HepG2 (cell line): ENCODE measurements around the gene CLIC3. TPM values are rescaled to one million over a fixed set of nuclear protein-coding genes. Genes with fewer than 3 reads are reported as not detected.

ENCODE experiments used
- ATAC-seq: fragments of 200-7000 bp; cut with Tn5 transposase; 3 replicates; pipeline ENCODE4 v1.9.1; 2020; ENCODE audit warnings: mild to moderate bottlenecking, moderate library complexity
- BruUV-seq: library from RNA; stranded (reverse); fragments of 400-500 nt; replicated peaks from 2 replicates; lab custom pipeline; 2021; lab: Mats Ljungman, UMichigan
- CTCF ChIA-PET: fragments of 300-600 bp; formaldehyde crosslinking; extraction: SDS; loops from one replicate; lab custom pipeline; 2021; ENCODE audit warnings: low total read pairs, inconsistent platforms, low intra/inter-chr PET ratio; lab: Yijun Ruan, JAX
- POLR2A ChIA-PET: fragments of 350-600 bp; sonication (Branson Sonifier 250); formaldehyde crosslinking; loops from one replicate; lab custom pipeline; 2020; ENCODE audit warnings: antibody characterized with exemption, inconsistent platforms; lab: Yijun Ruan, JAX
- DNase-seq: peaks from one replicate; pipeline ENCODE4 v3.0.0-alpha.2; 2015; ENCODE audit warnings: low spot score
- FAIRE-seq: peaks from 3 replicates; lab custom pipeline; 2011; peaks lifted over from hg19 to GRCh38; lab: Jason Lieb, UNC
- H2AFZ ChIP-seq: one replicate; pipeline ENCODE4 v1.6.1; 2011; ENCODE audit warnings: low read length, inconsistent platforms
- H3K27ac ChIP-seq: fragments of 300-600 bp; 3 replicates; pipeline ENCODE4 v1.8.0; 2011; ENCODE audit warnings: mixed run types, mild to moderate bottlenecking, mixed read lengths, low read length, inconsistent platforms; ENCODE audit not compliant: insufficient read depth; ENCODE audit errors: extremely low read length
- H3K27me3 ChIP-seq, 2 experiments: fragments of 200-600 bp in 1 of 2; 2 replicates in 1 of 2; 3 replicates in 1 of 2; pipeline versions ENCODE4 v1.6.0 to v1.8.0; 2011; ENCODE audit warnings: low read length in 2 of 2, mild to moderate bottlenecking in 2 of 2, moderate library complexity in 2 of 2, inconsistent platforms in 1 of 2; ENCODE audit not compliant: insufficient read depth in 2 of 2, control insufficient read depth in 1 of 2
- H3K36me3 ChIP-seq, 2 experiments: fragments of 200-600 bp in 1 of 2; replicated peaks in 1 of 2; 2 replicates in 1 of 2; 3 replicates in 1 of 2; pipeline versions ENCODE4 v1.5.1 to v1.8.0; 2011; ENCODE audit warnings: low read length in 2 of 2, inconsistent platforms in 1 of 2; ENCODE audit not compliant: insufficient read depth in 2 of 2, control insufficient read depth in 1 of 2
- H3K4me1 ChIP-seq: 2 replicates; pipeline ENCODE4 v1.5.1; 2012; ENCODE audit warnings: low read length, inconsistent platforms; ENCODE audit not compliant: insufficient read depth
- H3K4me2 ChIP-seq: 2 replicates; pipeline ENCODE4 v1.6.0; 2011; ENCODE audit warnings: low read depth, low read length, inconsistent platforms
- H3K4me3 ChIP-seq, 3 experiments: fragments of 200-600 bp in 1 of 3; sonication (generic), shearing (Covaris generic) in 1 of 3; replicated peaks in 1 of 3; 2 replicates each; pipeline ENCODE4 v1.5.1; 2011 to 2016; ENCODE audit warnings: low read length in 3 of 3, inconsistent platforms in 2 of 3, low read depth in 2 of 3, mild to moderate bottlenecking in 2 of 3, control low read depth in 1 of 3, mixed read lengths in 1 of 3; ENCODE audit not compliant: insufficient read depth in 1 of 3
- H3K79me2 ChIP-seq: one replicate; pipeline ENCODE4 v1.6.1; 2011; ENCODE audit warnings: low read length, inconsistent platforms; ENCODE audit not compliant: insufficient read depth
- H3K9ac ChIP-seq: 2 replicates; pipeline ENCODE4 v1.6.0; 2011; ENCODE audit warnings: mild to moderate bottlenecking, low read depth, low read length, inconsistent platforms; ENCODE audit not compliant: insufficient read depth
- H3K9me3 ChIP-seq: 2 replicates; pipeline ENCODE4 v1.5.1; 2012; ENCODE audit warnings: mild to moderate bottlenecking, low read length
- H4K20me1 ChIP-seq: 2 replicates; pipeline ENCODE4 v1.6.0; 2011; ENCODE audit warnings: inconsistent platforms, mild to moderate bottlenecking, low read length, moderate library complexity; ENCODE audit not compliant: insufficient read depth
- ISX ChIP-seq: sonication (generic); formaldehyde crosslinking; conservative IDR thresholded peaks from 2 replicates; pipeline ENCODE4 v1.5.0; 2020; ENCODE audit warnings: missing genetic modification reagents
- REPIN1 ChIP-seq: sonication (generic); formaldehyde crosslinking; IDR thresholded peaks from 2 replicates; pipeline ENCODE4 v1.8.0; 2022; ENCODE audit warnings: missing genetic modification reagents, low read depth, mild to moderate bottlenecking, borderline replicate concordance
- TBL1XR1 ChIP-seq: fragments of 150-350 bp; IDR thresholded peaks from 2 replicates; pipeline ENCODE4 v1.6.1; 2014; ENCODE audit warnings: borderline replicate concordance, low read length; ENCODE audit not compliant: partially characterized antibody
- U2AF1 ChIP-seq: fragments of 200-400 bp; formaldehyde crosslinking; optimal IDR thresholded peaks from 2 replicates; pipeline ENCODE3; 2017; ENCODE audit warnings: mild to moderate bottlenecking, low read depth, low read length
- ZFP90 ChIP-seq: sonication (generic); formaldehyde crosslinking; IDR thresholded peaks from 2 replicates; pipeline ENCODE4 v1.8.0; 2022; ENCODE audit warnings: missing genetic modification reagents, mild to moderate bottlenecking, inconsistent platforms, borderline replicate concordance
- ZNF605 ChIP-seq: sonication (generic); formaldehyde crosslinking; IDR thresholded peaks from 2 replicates; pipeline ENCODE4 v1.8.0; 2022; ENCODE audit warnings: mild to moderate bottlenecking, missing genetic modification reagents
- WGBS: methylation state at CpG from one replicate; pipeline ENCODE4 v1.1.6; 2017; ENCODE audit warnings: low lambda C conversion rate; 5-methylcytosine and 5-hydroxymethylcytosine counted together
- in situ Hi-C: cut with HindIII; loops from 2 replicates; pipeline ENCODE4 v1.10.0; 2017; ENCODE audit warnings: low pct_unique_long_range_greater_than_20kb; ENCODE audit not compliant: extremely low pct_ligation_motif_present
- intact Hi-C: fragments of 100-400 bp; cut with micrococcal nuclease; formaldehyde crosslinking; loops from one replicate; pipeline ENCODE4 v1.10.0; 2022; ENCODE audit not compliant: unreplicated experiment
- polyA plus RNA-seq, 8 experiments: library from polyadenylated mRNA; depleted of rRNA in 3 of 8; stranded (reverse) in 7 of 8; unstranded in 1 of 8; fragments of >200 nt; fragmentation: Illumina TruSeq in 4 of 8; extraction: Trizol in 4 of 8; gene quantifications; 2 replicates each; pipeline versions ENCODE4 v1.2.1 to v1.2.3, GENCODE V29; 2011 to 2016; ENCODE audit warnings: low read depth in 4 of 8, missing spikeins in 1 of 8, mixed read lengths in 1 of 8; ENCODE audit not compliant: insufficient read depth in 1 of 8
- total RNA-seq, 5 experiments: library from RNA; depleted of rRNA; stranded (reverse); fragments of >200 nt; fragmentation: Illumina TruSeq; extraction: Trizol; gene quantifications; 2 replicates each; pipeline ENCODE4 v1.2.3, GENCODE V29; 2016; ENCODE audit warnings: low read depth in 1 of 5
- TF ChIP-seq, protein P1 (sequence below): sonication (generic); formaldehyde crosslinking; IDR thresholded peaks from 2 replicates; pipeline ENCODE4 v1.4.0; 2020; ENCODE audit warnings: missing genetic modification reagents
- TF ChIP-seq, protein P2 (sequence below): sonication (generic); formaldehyde crosslinking; IDR thresholded peaks from 2 replicates; pipeline ENCODE4 v1.4.0; 2020; ENCODE audit warnings: mild to moderate bottlenecking, missing genetic modification reagents

CLIC3 gene
- total and polyA plus RNA-seq, 2 of the 13 experiments (the other 11 are each of a cell fraction or from before 2014, with no cell fraction given): 0.51 to 1.5 TPM

DNA sequence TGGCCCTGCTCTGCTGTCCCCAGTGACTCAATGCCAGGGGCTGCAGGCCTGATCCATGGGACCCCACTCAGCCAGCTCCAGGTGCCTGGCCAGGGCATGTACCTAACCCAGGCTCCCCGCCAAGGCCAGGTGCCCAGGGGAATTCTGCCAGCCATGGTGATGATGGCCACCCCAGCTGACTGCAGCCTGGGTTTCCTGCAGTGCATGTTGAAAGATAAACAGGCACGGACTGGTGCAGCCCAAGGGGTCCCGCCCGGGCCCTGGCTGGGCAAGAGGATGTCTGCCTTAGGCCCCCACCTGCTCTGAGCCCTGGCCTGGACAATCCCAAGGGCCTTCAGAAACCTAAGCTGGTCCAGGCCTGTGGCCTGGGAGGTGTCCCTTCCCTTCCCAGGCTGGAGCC is 30.5 kb upstream of the CLIC3 start:
- 100% methylated on average over 1 of the region's 4 CpGs for WGBS
- POLR2A ChIA-PET: interaction anchor here (1.6 kb wide), 1 partner anchor 29 kb away, joined by 3 read pairs; no protein-coding TSS in a partner anchor
- intact Hi-C loops (no loop called here), in situ Hi-C loops (no loop called here)
- Histone ChIP-seq H3K9me3 (no peaks in the 10 kb centered on the region), H3K27ac (no peak overlapping the region), H2AFZ (no peak overlapping the region), H3K79me2 (no peaks in the 10 kb centered on the region), H3K4me1 (peaks cover 86% of the 10 kb centered on the region), H3K4me3 (peak overlapping the region in 1 of 3 experiments; percentile 74; a peak in 3 of 6 replicates), H3K36me3 (no peaks in the 10 kb centered on the region), H3K9ac (peak overlapping the region; percentile 56; the same call in 1 of the 2 replicates), H4K20me1 (no peaks in the 10 kb centered on the region), H3K27me3 (peaks cover 0 to 19% of the 10 kb centered on the region in 2 experiments; a peak in 2 of 5 replicates), H3K4me2 (peak overlapping the region; percentile 84)
- FAIRE-seq (no peak), DNase-seq (no peak), ATAC-seq (no peak)
- CTCF ChIA-PET: no interaction called here
- TF ChIP-seq ISX (CRISPR knock-in tag) (no peak), ZFP90 (no peak), U2AF1 (no peak), TBL1XR1 (no peak), REPIN1 (CRISPR knock-in tag) (no peak), ZNF605 (CRISPR knock-in tag) (0 out of 2 replicates have a peak, but pooled peaks have one; percentile 35)
- no TSS peak for BruUV-seq

DNA sequence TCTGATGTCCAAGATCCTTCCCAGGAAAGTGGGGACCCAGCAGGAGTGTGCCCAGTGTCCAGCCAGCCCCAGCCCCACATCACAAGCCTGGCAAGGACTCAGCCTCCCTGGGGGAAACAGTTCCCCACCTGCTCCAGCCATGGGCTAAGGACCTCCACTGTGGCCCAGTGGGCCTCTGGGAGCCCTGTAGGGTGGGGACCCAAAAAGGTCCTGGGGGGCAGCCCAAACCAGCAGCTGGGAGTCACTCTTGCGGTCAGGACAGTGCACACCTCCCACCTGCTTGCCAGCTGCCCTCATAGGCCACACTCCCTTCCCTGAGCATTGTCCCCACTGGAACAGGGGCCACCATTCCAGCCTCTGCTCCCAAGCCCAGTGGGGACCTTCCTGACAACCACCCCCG is 30.0 kb upstream of the CLIC3 start:
- intact Hi-C loops: no loop called here
- CTCF ChIA-PET: no interaction called here
- WGBS: 67% methylated on average over 2 of the region's 2 CpGs
- H3K79me2 ChIP-seq: no peaks in the 10 kb centered on the region
- H3K27me3 ChIP-seq: peaks cover 0 to 16% of the 10 kb centered on the region in 2 experiments; a peak in 2 of 5 replicates
- no peak overlapping the region for H3K27ac ChIP-seq
- H4K20me1 ChIP-seq: no peaks in the 10 kb centered on the region
- H3K9me3 ChIP-seq: no peaks in the 10 kb centered on the region
- no peak for ATAC-seq
- no peak overlapping the region; a peak in 1 of 6 replicates for H3K4me3 ChIP-seq
- no peaks in the 10 kb centered on the region for H3K36me3 ChIP-seq
- no peak overlapping the region for H2AFZ ChIP-seq
- POLR2A ChIA-PET: no interaction called here
- in situ Hi-C loops: no loop called here
- FAIRE-seq: no peak
- H3K4me1 ChIP-seq: peaks cover 86% of the 10 kb centered on the region
- no TSS peak for BruUV-seq
- H3K4me2 ChIP-seq: peak overlapping the region; percentile 84
- H3K9ac ChIP-seq: no peak overlapping the region
- TF ChIP-seq, protein P1, sequence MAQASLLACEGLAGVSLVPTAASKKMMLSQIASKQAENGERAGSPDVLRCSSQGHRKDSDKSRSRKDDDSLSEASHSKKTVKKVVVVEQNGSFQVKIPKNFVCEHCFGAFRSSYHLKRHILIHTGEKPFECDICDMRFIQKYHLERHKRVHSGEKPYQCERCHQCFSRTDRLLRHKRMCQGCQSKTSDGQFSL (CRISPR knock-in tag): no peak
- TF ChIP-seq, protein P2, sequence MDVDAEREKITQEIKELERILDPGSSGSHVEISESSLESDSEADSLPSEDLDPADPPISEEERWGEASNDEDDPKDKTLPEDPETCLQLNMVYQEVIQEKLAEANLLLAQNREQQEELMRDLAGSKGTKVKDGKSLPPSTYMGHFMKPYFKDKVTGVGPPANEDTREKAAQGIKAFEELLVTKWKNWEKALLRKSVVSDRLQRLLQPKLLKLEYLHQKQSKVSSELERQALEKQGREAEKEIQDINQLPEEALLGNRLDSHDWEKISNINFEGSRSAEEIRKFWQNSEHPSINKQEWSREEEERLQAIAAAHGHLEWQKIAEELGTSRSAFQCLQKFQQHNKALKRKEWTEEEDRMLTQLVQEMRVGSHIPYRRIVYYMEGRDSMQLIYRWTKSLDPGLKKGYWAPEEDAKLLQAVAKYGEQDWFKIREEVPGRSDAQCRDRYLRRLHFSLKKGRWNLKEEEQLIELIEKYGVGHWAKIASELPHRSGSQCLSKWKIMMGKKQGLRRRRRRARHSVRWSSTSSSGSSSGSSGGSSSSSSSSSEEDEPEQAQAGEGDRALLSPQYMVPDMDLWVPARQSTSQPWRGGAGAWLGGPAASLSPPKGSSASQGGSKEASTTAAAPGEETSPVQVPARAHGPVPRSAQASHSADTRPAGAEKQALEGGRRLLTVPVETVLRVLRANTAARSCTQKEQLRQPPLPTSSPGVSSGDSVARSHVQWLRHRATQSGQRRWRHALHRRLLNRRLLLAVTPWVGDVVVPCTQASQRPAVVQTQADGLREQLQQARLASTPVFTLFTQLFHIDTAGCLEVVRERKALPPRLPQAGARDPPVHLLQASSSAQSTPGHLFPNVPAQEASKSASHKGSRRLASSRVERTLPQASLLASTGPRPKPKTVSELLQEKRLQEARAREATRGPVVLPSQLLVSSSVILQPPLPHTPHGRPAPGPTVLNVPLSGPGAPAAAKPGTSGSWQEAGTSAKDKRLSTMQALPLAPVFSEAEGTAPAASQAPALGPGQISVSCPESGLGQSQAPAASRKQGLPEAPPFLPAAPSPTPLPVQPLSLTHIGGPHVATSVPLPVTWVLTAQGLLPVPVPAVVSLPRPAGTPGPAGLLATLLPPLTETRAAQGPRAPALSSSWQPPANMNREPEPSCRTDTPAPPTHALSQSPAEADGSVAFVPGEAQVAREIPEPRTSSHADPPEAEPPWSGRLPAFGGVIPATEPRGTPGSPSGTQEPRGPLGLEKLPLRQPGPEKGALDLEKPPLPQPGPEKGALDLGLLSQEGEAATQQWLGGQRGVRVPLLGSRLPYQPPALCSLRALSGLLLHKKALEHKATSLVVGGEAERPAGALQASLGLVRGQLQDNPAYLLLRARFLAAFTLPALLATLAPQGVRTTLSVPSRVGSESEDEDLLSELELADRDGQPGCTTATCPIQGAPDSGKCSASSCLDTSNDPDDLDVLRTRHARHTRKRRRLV: no peak
- DNase-seq: no peak
